ENCODE data around the gene CDK19.

- TF ChIP-seq CTCF (IDR thresholded peaks at IDR 0.05) (no peak), POLR2A (IDR thresholded peaks at IDR 0.05) (no peak), EP300 (IDR thresholded peaks at IDR 0.05) (no peak), POLR2AphosphoS5 (IDR thresholded peaks at IDR 0.05) (no peak)
Measured at GRCh38 chr6:110606151-110606550, 209.1 kb downstream of the CDK19 start.
